Transverse colon (tissue), 4 donors: ENCODE measurements around the gene UBN1.

Experiments
- POLR2A ChIP-seq: fragments of 450-650 bp; IDR thresholded peaks from one replicate; pipeline ENCODE4 v1.6.1; 2016; ENCODE audit warnings: antibody characterized with exemption, mild to moderate bottlenecking, moderate library complexity
- POLR2AphosphoS5 ChIP-seq, 3 donors: sonication (generic); formaldehyde crosslinking; IDR thresholded peaks; one replicate each; pipeline ENCODE4 v1.6.1; 2016; ENCODE audit warnings: antibody characterized with exemption in 3 of 3
- TF ChIP-seq, protein P1 (sequence below), 5 experiments: fragments of 200-600 bp in 3 of 5; fragments of 450-650 bp in 2 of 5; sonication (generic) in 3 of 5; IDR thresholded peaks; 1 replicate in 2 of 5; 2 replicates in 3 of 5; pipeline ENCODE4 v1.5.1; 2016 to 2017; ENCODE audit warnings: antibody characterized with exemption in 5 of 5, inconsistent platforms in 3 of 5, mild to moderate bottlenecking in 2 of 5, moderate library complexity in 1 of 5

DNA sequence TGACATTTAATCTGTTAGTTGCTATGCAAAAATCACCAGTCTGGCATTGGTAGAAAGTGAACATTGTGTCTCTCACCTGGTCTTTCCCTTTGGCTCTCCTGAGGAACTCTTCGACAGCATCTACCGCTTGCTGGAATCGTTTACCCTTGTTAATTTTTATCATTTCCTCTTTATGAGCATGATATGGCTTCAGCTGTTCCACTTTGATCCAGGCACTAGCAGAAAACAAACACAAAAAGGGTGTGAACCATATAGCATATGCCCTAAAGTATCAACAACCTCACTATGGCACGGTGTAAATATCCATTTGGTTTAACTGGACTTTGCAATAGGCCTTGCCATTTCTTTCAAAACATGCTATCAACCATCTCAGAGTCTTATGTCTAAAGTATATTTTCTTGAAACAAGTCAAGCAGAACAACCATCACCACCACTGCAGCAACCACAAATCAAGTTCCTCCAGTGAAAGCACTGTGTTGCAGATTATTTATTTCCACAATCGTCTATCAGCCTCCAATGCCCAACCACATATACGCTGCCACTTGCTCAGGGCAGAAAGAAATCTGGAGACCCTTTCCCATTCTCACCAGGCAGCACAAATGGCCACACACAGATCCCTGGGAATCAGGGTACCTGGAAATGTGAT lies 14.5 kb upstream of the UBN1 start:
- TF ChIP-seq, protein P1, sequence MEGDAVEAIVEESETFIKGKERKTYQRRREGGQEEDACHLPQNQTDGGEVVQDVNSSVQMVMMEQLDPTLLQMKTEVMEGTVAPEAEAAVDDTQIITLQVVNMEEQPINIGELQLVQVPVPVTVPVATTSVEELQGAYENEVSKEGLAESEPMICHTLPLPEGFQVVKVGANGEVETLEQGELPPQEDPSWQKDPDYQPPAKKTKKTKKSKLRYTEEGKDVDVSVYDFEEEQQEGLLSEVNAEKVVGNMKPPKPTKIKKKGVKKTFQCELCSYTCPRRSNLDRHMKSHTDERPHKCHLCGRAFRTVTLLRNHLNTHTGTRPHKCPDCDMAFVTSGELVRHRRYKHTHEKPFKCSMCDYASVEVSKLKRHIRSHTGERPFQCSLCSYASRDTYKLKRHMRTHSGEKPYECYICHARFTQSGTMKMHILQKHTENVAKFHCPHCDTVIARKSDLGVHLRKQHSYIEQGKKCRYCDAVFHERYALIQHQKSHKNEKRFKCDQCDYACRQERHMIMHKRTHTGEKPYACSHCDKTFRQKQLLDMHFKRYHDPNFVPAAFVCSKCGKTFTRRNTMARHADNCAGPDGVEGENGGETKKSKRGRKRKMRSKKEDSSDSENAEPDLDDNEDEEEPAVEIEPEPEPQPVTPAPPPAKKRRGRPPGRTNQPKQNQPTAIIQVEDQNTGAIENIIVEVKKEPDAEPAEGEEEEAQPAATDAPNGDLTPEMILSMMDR (IDR thresholded peaks at IDR 0.05), result no peak
- TF ChIP-seq POLR2AphosphoS5 (IDR thresholded peaks at IDR 0.05) (peak in 2 of 3 donors; percentile 31 to 42), POLR2A (no peak)
